Stromal cell of bone marrow (primary cell): ENCODE measurements around the gene RIMKLB.
"Not testable (repeated sequence)": the region's sequence is repeated elsewhere in the genome, so short reads cannot be mapped to it uniquely, and the experiment has no call there.

Experiments used
- DNase-seq: peaks from one replicate; pipeline ENCODE4 v3.0.0-alpha.2; 2012; ENCODE audit warnings: low read depth

Gene RIMKLB

DNA sequence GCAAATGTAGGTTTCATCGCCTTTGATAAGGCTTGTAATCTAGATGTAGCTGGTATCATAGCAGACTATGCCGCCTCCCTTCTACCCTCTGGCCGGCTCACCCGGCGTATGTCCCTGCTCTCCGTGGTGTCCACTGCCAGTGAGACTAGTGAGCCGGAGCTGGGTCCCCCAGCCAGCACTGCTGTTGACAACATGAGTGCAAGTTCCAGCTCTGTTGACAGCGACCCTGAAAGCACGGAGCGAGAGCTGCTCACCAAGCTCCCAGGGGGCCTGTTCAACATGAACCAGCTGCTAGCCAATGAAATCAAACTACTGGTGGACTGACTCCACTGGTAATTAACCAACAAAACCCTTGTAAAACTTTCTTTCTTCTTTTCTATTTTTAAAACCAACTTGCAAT lies 75.7 kb downstream of the RIMKLB start:
- DNase-seq = no peak

DNA sequence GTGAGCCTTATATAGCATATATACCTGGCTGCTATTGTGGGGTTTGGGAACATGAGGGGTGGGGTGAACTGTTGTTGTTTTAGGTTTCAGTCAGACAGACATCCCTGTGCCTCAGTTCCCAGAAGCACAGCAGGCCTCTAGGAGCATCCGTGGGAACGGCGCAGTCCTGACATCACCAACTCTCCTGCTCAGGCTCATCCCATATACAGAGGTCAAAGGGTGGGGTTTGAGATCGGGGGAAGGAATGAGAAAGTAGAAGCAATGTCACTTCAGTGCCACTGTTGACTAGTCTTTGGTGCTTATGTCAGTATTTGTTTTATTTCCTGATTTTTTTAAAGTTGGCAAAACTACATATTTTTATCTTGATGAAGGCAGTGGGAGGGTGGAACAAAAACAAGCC lies 81.5 kb downstream of the RIMKLB start:
- no peak for DNase-seq

DNA sequence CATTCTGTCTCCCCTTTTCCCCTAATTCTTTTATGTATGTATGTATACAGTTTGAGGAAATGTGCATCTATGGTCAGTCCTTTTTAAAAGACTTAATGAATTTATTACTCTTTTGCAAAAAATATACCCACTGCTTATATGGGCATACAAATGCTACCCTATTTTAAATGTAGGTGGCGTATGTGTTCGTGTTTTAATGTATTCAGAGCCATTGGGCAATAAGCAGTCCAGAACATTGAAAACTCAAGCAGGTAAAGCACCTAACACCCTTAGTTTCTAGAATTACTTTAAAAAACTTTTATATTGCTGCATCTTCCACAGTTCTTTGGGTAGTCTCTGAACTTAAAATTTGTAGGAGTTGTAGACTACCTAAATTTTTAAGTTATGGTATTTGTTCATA lies 82.1 kb downstream of the RIMKLB start:
- DNase-seq = no peak

DNA sequence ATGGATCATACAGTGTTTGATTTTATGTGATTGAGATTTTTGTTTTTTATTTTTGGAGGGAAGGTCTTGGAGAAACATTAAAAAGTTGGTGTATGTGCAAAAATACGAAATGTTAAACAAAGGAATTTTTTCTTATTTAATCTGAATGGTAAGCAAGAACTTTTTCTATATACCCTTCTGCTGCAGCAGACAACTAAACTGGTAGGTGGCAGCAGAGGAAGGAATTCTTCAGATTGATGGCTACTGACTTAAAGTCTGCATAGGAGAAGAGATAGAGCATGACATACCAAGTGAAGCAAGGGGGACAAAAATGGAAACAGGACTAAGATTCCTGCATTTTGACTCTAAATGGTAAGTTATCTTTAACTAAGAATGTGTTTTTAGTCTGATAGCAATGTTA lies 82.6 kb downstream of the RIMKLB start:
- DNase-seq = peak; percentile 28

DNA sequence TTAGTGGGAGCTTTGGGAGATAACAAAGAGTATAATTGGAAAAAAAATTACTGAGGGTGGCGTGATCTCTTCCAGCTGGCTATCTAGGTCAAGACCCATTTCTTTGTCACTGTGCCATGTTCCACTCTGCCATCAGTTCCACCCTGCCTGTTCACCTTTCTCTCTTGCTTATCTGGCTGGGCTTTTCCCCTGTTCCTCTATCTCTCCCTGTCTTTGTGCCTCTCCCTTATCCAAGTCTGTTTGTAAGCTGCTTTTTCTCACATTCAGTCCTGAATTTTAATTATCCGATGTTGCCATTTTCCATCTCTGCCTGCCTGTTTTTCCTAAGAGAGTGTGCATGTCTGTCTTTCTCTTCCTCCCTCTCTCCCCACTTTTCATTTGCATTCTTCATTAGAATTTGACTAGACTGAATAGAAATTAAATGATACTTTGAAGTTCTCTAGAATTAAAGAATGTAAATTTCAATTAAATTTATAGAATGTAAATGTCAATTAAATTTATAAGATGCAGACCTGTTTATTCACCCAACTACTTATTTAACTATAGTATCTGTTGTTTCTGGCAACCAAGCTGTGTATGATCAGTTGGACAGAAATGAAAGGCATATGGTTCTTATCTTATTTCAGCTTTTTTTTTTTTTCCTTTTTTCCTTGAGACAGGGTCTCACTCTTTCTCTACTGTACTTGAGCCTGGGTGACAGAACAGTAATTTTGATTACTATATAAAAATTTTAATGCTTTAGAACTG lies 83.8 kb downstream of the RIMKLB start:
- DNase-seq = no peak

DNA sequence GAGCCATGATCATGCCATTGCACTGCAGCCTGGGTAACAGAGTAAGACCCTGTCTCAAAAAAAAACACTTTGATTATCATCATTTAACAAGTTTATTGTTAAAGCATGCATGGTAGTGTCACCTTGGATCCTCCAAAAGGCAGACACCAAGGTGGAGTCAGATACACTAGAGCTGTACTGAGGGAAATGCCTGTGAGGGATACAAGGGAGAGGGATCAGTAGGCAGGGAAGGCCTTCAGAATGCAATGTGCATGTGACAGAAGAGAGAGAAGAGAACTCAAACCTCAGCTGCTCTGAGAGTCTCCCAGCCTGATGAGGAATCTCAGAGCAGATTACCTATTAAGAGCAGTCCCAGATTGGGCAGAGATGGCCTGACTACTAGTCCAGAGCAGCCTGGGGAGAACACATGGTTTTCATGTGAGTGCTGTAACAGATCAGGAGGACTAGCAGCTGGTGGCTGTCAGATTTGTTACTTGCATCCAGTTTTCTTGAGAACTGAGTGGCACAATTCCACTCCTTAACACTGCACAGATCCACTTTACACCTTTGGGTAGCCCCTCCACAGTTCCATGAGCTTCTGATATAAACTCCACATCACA lies 86.6 kb downstream of the RIMKLB start:
- DNase-seq = no peak

DNA sequence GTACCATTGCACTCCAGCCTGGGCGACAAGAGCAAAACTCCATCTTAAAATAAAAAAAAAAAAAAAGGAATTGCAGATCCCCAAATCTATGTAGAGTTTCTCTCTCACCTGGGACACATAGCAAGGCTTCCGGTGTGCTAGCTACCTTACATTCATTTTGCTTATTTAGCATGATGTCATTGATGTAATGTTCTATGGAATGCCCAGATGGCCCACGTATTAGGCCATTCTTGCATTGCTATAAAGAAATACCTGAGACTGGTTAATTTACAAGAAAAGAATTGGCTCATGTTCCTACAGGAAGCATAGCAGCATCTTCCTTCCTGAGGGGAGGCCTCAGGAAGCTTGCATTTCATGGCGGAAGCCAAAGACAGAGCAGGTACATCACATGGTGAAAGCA lies 87.7 kb downstream of the RIMKLB start:
- no peak for DNase-seq

GRCh38 chr12:8787206-8787605 lies 89.4 kb downstream of the RIMKLB start:
- DNase-seq = not testable (repeated sequence)

DNA sequence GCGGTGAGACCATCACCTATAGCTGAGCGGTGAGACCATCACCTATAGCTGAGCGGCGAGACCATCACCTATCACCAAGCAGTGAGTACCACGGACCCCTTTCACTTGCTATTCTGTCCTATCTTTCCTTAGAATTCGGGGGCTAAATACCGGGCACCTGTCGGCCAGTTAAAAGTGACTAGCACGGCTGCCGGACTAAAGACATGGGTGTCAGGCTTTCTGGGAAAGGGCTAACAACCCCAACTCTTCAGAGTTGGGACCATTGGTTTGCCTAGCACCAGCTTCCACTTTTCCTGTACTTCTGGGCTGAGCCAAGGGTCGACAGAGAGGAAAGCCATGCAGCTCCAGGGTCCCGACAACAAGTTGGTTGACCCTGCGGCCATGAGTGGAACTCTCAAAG lies 90.9 kb downstream of the RIMKLB start:
- DNase-seq = not testable (repeated sequence)

DNA sequence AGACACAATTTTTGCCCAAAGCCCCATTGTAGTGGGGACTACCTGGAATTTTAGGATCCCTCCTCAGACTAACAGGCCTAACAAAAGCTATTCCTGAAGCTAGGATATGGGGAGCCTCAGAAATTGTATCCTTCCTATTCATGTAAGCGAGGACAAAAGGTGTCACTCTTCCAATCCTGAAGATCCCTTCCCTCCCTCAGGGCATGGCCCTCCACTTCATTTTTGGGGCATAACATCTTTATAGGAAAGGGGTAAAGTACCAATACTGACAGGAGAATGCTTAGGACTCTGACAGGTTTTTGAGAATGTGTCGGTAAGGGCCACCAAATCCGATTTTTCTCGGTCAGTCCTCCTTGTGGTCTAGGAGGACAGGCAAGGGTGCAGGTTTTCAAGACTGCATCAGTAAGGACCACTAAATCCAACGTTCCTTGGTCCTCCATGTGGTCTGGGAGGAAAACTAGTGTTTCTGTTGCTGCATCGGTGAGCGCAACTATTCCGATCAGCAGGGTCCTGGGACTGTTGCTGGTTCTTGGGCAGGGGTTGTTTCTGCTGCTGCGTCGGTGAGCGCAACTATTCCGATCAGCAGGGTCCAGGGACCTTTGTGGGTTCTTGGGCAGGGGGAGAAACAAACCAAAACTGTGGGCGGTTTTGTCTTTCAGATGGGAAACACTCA lies 91.7 kb downstream of the RIMKLB start:
- DNase-seq = not testable (repeated sequence)

- DNase-seq = not testable (repeated sequence)
These were observed 95.4 kb downstream of the RIMKLB start for GRCh38 chr12:8793226-8793625.

GRCh38 chr12:8794611-8795010 lies 96.8 kb downstream of the RIMKLB start:
- not testable (repeated sequence) for DNase-seq

DNA sequence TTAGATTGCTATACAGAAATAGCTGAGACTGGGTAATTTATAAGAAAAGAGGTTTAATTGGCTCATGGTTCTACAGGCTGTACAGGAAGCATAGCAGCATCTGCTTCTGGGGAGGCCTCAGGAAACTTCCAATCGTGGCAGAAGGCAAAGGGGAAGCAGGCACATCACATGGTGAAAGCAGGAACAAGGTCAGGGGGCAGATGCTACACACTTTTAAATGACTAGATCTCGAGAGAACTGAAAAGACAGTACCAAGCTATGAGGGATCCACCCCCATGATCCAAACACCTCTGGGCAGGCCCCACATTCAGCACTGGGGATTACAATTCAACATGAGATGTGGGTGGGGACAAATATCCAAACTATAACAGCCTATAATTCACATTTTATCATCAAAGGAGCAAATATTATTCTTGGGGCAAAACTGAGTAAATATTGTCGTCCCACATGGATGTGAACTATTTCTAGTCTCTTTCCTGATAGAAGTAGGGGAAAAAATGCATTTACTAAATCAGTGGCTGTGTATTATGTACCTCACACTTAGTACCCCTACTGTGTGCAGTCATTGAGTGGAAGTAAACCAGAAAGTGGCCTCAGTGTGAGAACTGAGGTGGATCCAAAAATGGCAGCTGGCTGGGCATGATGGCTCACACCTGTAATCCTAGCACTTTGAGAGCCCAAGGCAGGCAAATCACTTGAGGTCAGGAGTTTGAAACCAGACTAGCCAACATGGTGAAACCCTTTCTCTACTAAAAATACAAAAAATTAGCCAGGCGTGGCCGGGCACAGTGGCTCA lies 99.2 kb downstream of the RIMKLB start:
- DNase-seq = no peak

GRCh38 chr12:8801213-8801612 lies 103.4 kb downstream of the RIMKLB start:
- not testable (repeated sequence) for DNase-seq

DNA sequence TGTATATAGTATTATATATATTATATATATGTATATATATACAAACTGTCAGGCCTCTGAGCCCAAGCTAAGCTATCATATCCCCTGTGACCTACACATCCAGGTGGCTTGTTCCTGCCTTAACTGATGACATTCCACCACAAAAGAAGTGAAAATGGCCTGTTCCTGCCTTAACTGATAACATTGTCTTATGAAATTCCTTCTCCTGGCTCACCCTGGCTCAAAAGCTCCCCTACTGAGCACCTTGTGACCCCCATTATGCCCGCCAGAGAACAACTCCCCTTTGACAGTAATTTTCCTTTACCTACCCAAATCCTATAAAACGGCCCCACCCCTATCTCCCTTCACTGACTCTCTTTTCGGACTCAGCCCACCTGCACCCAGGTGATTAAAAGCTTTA lies 107.0 kb downstream of the RIMKLB start:
- not testable (repeated sequence) for DNase-seq

- DNase-seq = not testable (repeated sequence)
These were observed 107.7 kb downstream of the RIMKLB start for GRCh38 chr12:8805487-8805886.

DNA sequence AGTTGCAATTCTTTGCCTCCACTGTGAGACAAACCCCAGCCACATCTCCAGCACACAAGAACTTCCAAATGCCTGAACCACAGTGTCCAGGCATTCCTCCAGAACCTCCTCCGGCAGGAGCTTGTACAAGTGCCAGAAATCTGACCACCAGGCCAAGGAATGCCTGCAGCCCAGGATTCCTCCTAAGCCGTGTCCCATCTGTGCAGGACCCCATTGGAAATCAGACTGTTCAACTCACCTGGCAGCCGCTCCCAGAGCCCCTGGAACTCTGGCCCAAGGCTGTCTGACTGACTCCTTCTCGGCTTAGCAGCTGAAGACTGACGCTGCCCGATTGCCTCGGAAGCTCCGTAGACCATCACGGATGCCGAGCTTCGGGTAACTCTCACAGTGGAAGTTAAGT lies 109.3 kb downstream of the RIMKLB start:
- DNase-seq = not testable (repeated sequence)

DNA sequence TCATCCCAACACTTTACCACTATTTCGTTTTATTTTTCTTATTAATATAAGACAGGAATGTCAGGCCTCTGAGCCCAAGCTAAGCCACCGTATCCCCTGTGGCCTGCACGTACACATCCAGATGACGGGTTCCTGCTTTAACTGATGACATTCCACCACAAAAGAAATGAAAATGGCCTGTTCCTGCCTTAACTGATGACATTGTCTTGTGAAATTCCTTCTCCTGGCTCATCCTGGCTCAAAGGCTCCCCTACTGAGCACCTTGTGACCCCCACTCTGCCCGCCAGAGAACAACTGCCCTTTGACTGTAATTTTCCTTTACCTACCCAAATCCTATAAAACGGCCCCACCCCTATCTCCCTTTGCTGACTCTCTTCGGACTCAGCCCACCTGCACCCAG lies 112.3 kb downstream of the RIMKLB start:
- not testable (repeated sequence) for DNase-seq

DNA sequence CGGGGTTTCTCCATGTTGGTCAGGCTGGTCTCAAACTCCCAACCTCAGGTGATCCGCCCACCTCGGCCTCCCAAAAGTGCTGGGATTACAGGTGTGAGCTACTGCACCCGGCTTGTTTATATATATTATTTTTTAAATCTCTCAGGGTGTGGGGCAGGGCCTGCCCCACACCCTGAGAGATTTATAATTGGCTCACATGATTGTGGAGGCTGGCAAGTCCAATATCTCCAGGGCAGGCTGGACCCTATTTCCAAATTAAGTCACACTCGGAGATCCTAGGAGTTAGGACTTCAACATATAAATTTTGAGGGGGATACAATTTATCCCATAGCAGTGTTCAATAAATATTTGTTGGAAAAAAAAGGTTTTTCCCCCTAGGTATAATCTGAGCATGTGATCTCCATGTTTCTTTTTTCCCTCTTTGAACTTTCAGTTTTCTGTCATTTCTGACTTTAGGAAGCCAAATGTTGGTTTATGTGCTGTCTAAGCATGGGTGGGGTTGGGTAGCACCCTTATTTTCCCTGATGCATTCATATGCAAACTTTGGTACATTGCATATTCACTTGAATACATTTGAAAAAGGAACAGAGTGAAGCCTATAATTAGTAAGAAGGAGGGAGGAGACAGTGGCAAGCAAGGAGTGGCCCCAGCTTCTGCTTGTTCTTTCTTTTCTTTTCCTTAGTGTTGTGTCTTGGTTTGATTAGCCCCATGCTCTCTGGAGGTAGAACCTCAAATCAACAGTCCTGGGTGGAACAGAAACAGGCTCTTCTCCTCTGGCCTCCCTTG lies 116.0 kb downstream of the RIMKLB start:
- DNase-seq = no peak

DNA sequence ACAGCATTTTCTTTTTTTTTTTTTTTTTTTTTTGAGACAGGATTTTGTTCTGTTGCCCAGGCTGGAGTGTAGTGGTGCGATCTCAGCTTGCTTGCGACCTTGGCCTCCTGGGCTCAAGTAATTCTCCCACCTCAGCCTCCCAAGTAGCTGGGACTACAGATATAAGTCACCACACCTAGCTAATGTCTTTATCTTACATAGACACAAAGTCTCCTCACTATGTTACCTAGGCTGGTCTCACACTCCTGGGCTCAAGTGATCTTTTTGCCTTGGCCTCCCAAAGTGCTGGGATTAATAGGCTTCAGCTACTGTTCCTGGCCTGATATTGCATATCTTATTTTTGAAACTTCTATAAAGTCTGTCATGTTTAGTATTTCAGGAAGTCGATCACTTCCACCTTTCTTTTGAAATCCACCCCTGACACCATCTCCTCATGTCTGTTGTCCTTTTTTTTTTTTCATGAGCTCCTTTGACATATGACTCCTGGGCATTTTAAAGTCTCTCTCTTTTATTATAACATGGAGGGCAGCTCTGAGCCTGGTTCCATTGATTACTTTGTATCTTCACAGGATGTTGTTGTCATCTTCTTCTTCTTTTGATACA lies 118.8 kb downstream of the RIMKLB start:
- DNase-seq = no peak

DNA sequence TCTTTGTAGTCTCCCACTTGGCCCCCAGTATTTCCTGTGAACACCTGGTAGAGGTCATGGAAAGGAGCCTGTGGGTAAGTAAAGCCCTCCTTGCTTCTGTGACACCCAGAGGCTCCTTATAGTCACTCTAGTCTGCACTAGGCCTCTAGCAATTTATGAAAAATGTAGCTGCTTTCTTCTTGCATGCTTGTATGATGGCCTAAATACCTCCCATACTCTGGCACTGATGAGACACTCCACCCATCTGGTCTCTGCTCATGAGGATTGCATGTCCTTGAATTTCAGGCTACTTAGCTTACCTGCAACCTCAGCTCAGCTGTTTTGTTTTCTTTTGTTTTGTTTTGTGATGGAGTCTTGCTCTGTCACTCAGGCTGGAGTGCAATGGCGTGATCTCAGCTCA lies 120.1 kb downstream of the RIMKLB start:
- DNase-seq = no peak
